Testis (tissue), 3 donors: ENCODE results near the gene CCNL2. TPM values are rescaled to one million over a fixed set of nuclear protein-coding genes. Genes with fewer than 3 reads are reported as not detected.

Experiments
- DNase-seq: peaks from one replicate; pipeline ENCODE4 v3.0.0-alpha.2; 2019
- H3K27ac ChIP-seq, 2 donors: fragments of 200-600 bp; sonication (generic); one replicate each; pipeline ENCODE4 v1.5.1; 2019
- H3K27me3 ChIP-seq: fragments of 200-600 bp; sonication (generic); one replicate; pipeline ENCODE4 v1.5.1; 2019
- H3K36me3 ChIP-seq: fragments of 200-600 bp; sonication (generic); one replicate; pipeline ENCODE4 v1.5.1; 2017; ENCODE audit warnings: low read depth; ENCODE audit errors: missing control alignments
- H3K4me1 ChIP-seq: fragments of 200-600 bp; sonication (generic); one replicate; pipeline ENCODE4 v1.5.1; 2019
- H3K4me3 ChIP-seq, 2 donors: fragments of 200-600 bp; sonication (generic); one replicate each; pipeline ENCODE4 v1.5.1; 2017 to 2019
- H3K9me3 ChIP-seq: fragments of 200-600 bp; sonication (generic); one replicate; pipeline ENCODE4 v1.5.1; 2017
- POLR2A ChIP-seq: fragments of 450-650 bp; IDR thresholded peaks from one replicate; pipeline ENCODE4 v1.6.1; 2017; ENCODE audit warnings: antibody characterized with exemption, mild to moderate bottlenecking, moderate library complexity
- WGBS, 2 donors: methylation state at CpG; one replicate each; pipeline ENCODE4 v1.1.5; 2018; 5-methylcytosine and 5-hydroxymethylcytosine counted together
- intact Hi-C: fragments of 100-400 bp; cut with DNase I; formaldehyde crosslinking; loops from one replicate; pipeline ENCODE4 v1.15.1; 2023; ENCODE audit warnings: low total_unique reads
- polyA plus RNA-seq: library from polyadenylated mRNA; stranded (reverse); fragments of 350-450 nt; fragmentation: Illumina TruSeq; extraction: RNeasy Lipid Tissue Mini Kit (QIAGEN cat#74804); gene quantifications from one replicate; pipeline ENCODE4 v1.2.3, GENCODE V29; 2014; ENCODE audit warnings: low read depth, low replicate concordance; ENCODE audit not compliant: insufficient read depth
- total RNA-seq, 2 donors: library from RNA; depleted of rRNA; stranded (reverse); fragments of >200 nt; gene quantifications; one replicate each; pipeline ENCODE4 v1.2.3, GENCODE V29; 2016
- TF ChIP-seq, protein P1 (sequence below), 3 experiments: fragments of 450-650 bp in 2 of 3; fragments of 200-600 bp in 1 of 3; sonication (generic) in 1 of 3; IDR thresholded peaks; one replicate each; pipeline ENCODE4 v1.5.1; 2016 to 2019; ENCODE audit warnings: antibody characterized with exemption in 3 of 3, mild to moderate bottlenecking in 2 of 3, moderate library complexity in 1 of 3

CCNL2 gene
- total and polyA plus RNA-seq, 3 donors from 2014 or later = 90.9 to 209 (median 204) TPM

- TF ChIP-seq POLR2A = no peak
- TF ChIP-seq, protein P1, sequence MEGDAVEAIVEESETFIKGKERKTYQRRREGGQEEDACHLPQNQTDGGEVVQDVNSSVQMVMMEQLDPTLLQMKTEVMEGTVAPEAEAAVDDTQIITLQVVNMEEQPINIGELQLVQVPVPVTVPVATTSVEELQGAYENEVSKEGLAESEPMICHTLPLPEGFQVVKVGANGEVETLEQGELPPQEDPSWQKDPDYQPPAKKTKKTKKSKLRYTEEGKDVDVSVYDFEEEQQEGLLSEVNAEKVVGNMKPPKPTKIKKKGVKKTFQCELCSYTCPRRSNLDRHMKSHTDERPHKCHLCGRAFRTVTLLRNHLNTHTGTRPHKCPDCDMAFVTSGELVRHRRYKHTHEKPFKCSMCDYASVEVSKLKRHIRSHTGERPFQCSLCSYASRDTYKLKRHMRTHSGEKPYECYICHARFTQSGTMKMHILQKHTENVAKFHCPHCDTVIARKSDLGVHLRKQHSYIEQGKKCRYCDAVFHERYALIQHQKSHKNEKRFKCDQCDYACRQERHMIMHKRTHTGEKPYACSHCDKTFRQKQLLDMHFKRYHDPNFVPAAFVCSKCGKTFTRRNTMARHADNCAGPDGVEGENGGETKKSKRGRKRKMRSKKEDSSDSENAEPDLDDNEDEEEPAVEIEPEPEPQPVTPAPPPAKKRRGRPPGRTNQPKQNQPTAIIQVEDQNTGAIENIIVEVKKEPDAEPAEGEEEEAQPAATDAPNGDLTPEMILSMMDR (IDR thresholded peaks at IDR 0.05) = no peak
- intact Hi-C loops = no loop called here
- no peaks in the 10 kb centered on the region for H3K36me3 ChIP-seq
- 42 to 58% methylated on average over 5 to 6 of the region's 6 CpGs for WGBS, 2 donors
- H3K4me1 ChIP-seq = peaks cover 38% of the 10 kb centered on the region
- H3K27ac ChIP-seq = peak overlapping the region; percentile 86 to 90
- no peak overlapping the region for H3K4me3 ChIP-seq
- no peaks in the 10 kb centered on the region for H3K27me3 ChIP-seq
- H3K9me3 ChIP-seq = no peaks in the 10 kb centered on the region
- peak; percentile 64 for DNase-seq
Measured at GRCh38 chr1:1359308-1359663, 39.8 kb downstream of the CCNL2 start.

DNA sequence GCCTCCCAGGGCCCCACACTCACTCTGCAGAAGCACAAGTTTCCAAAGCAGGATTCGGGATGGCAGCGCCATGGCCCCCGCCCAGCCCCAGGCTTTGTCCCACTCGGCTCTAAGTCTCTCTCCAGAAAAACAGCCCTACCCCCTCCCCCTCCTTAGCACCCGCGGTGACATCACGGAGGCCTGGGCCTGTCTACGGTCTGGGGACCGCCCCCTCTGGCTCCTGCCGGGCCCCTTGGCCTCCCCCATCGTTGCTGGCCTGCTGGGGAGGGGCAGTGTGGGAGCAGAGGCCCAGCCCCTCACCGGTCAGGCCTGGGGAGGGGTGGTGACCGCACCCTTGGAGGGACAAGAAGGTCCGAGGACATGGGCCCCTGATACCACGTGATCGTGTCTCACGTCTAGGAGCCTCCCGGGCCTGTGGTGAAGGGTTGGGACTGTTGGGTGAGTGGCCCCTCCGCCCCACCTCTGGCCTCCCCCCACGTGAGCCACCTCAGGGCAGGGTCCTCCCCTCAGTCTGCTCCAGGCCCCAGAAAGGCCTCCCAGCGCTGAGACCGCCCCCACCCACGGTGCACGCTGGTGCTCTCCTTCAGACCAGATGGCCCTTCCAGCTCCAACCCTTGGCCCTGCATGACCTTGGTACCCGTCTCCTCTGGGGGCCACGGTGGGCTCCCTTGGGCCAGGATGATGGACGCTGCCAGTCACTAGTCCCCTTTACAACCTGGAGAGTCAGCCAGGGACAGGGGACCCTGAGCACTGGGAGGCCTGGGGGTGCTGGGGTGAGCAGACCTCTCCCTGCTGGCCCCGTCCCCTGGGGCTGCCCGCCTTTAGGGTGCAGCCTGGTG is 40.5 kb downstream of the CCNL2 start, which contains the start of gene MXRA8:
TSS of gene MXRA8 (minus strand) at position 123 of the 839 bp plus-strand sequence. CDS start at position 72, 51 bp downstream.
- 33 to 51% methylated on average over 11 to 24 of the region's 29 CpGs for WGBS, 2 donors

DNA sequence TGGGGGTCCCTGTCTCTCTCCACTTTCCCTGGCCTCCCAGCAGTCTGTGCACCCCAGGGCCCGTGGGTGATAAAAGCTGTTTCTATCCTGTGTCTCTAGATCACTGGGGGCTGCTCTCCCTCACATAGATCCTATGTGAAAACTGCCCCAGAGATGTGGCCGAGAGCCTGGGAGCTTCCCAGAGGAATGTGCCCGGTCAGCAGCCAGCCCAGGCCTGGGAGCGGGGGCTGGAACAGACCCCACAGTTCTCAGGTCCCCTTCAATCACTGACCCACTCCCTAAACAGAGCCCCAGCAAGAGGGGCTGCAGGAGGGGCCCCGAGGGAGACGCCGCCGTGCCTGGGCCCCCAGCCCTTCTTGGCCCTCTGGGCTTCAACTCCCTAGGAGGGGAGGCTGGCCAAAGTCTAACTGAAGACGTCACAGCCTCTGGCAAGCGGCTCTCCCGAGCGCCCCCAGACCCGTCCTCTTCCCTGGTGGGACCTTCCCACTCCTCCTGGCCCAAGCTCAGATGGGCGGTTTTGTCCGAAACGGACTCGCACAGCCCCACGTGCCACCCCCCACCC is 41.2 kb downstream of the CCNL2 start:
- Histone ChIP-seq H3K27ac (peak overlapping the region; percentile 86 to 90), H3K4me1 (peaks cover 51% of the 10 kb centered on the region), H3K4me3 (peak overlapping the region; percentile 56 to 69), H3K27me3 (no peaks in the 10 kb centered on the region), H3K36me3 (no peaks in the 10 kb centered on the region), H3K9me3 (no peaks in the 10 kb centered on the region)
- TF ChIP-seq POLR2A = no peak
- TF ChIP-seq, protein P1 (IDR thresholded peaks at IDR 0.05) = no peak
- 24 to 51% methylated on average over 6 to 17 of the region's 18 CpGs for WGBS, 2 donors
- no peak for DNase-seq
- intact Hi-C loops = no loop called here

More for the DNA sequence above, 40.5 kb downstream of the CCNL2 start, which contains the start of gene MXRA8:
- no peaks in the 10 kb centered on the region for H3K36me3 ChIP-seq
- no peaks in the 10 kb centered on the region for H3K9me3 ChIP-seq
- peak within 1 kb of the TSS; percentile 86 to 90 for H3K27ac ChIP-seq
- TF ChIP-seq, protein P1 (IDR thresholded peaks at IDR 0.05) = no peak
- no peak for TF ChIP-seq POLR2A
- H3K4me1 ChIP-seq = peaks cover 44% of the 10 kb centered on the region
- no peaks in the 10 kb centered on the region for H3K27me3 ChIP-seq
- peak; percentile 80 for DNase-seq
- peak within 1 kb of the TSS; percentile 56 to 69 for H3K4me3 ChIP-seq
- intact Hi-C loops = no loop called here

DNA sequence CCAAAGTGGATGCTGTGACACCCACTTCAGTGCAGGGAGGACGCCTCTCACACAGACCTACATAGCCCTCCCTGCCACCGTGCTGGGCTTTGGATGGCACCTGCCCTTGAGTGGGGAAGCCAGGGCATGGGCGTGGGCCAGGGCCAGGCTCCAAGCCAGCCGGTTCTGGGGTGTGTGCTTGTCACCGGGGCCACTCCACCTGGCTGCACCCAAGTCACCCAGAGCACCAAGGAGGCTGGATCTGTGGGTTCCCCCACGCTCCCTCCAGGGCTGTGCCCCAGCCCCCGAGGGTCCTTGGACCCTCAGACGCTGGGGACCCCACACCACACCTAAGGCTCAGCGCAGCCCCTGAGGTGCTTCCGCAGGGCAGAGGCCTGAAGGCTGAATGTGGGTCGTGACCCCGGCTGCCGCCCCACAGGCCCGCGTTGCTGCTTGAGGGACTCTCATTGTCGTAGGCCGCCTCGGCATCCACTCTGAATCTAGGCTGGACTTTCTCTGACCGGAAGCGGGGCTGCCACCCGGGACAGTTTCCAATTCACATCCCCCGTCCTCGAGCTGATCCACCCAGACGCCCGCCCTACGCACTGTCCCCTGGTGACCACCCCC is 42.2 kb downstream of the CCNL2 start:
- Histone ChIP-seq H3K27me3 (no peaks in the 10 kb centered on the region), H3K4me3 (peak overlapping the region; percentile 56 to 69), H3K9me3 (no peaks in the 10 kb centered on the region), H3K27ac (peak overlapping the region; percentile 59 to 90), H3K4me1 (peaks cover 56% of the 10 kb centered on the region), H3K36me3 (no peaks in the 10 kb centered on the region)
- 38 to 50% methylated on average over 15 to 25 of the region's 26 CpGs for WGBS, 2 donors
- DNase-seq = no peak
- TF ChIP-seq POLR2A = no peak
- intact Hi-C loops = no loop called here

- Histone ChIP-seq H3K9me3 (no peaks in the 10 kb centered on the region), H3K4me1 (peaks cover 58% of the 10 kb centered on the region), H3K36me3 (no peaks in the 10 kb centered on the region), H3K27me3 (no peaks in the 10 kb centered on the region), H3K4me3 (peak overlapping the region; percentile 56 to 69), H3K27ac (peak overlapping the region; percentile 59 to 90)
- no peak for TF ChIP-seq POLR2A
- TF ChIP-seq, protein P1 (IDR thresholded peaks at IDR 0.05) = no peak
- intact Hi-C loops = no loop called here
- DNase-seq = no peak
- 19 to 32% methylated on average over 5 to 7 of the region's 8 CpGs for WGBS, 2 donors
Measured at GRCh38 chr1:1356166-1356795, 42.9 kb downstream of the CCNL2 start.
